ENCODE data around the gene ADAD1.
"Not testable (repeated sequence)": the region's sequence is repeated elsewhere in the genome, so short reads cannot be mapped to it uniquely, and the experiment has no call there.

Gene ADAD1

GRCh38 chr4:122378711-122379110 lies at the start of gene ADAD1:
Gene ADAD1 (plus strand): TSS chr4:122379011. CDS start chr4:122380070, 1,059 bp downstream.
- TF ChIP-seq POLR2A (IDR thresholded peaks at IDR 0.05; ENCODE audit: low read depth, low read length), result no peak
- DNase-seq (ENCODE audit: insufficient read length, low spot score), result no peak
- no peak for FAIRE-seq

GRCh38 chr4:122329876-122330565 lies 48.8 kb upstream of the ADAD1 start:
- TF ChIP-seq POLR2A (IDR thresholded peaks at IDR 0.05; ENCODE audit: low read depth, low read length), result no peak
- DNase-seq (ENCODE audit: insufficient read length, low spot score) (no peak), FAIRE-seq (no peak)

DNA sequence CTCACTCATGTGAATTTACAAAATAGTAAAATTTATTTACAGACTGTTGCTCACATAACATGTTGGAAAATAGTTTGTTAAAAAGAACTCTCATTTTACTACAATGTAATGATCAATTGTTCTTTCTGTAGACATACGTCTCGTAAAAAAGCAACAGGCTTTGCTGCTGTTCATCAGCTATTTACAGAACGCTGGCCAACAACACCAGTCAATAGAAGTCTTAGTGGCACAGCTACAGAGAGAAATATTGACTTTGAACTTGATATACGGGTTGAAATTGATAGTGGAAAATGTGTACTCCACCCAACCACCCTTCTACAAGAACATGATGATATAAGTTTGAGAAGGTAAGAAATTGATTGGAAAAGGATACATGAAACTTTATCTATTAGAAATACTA lies 47.6 kb upstream of the ADAD1 start:
- TF ChIP-seq POLR2A (IDR thresholded peaks at IDR 0.05; ENCODE audit: low read depth, low read length), result no peak
- no peak for FAIRE-seq
- no peak for DNase-seq (ENCODE audit: insufficient read length, low spot score)

GRCh38 chr4:122334828-122335227 lies 44.0 kb upstream of the ADAD1 start:
- TF ChIP-seq POLR2A (IDR thresholded peaks at IDR 0.05; ENCODE audit: low read depth, low read length), result no peak
- DNase-seq (ENCODE audit: insufficient read length, low spot score) (no peak), FAIRE-seq (no peak)

GRCh38 chr4:122341886-122342285 lies 36.9 kb upstream of the ADAD1 start:
- DNase-seq (ENCODE audit: insufficient read length, low spot score), result peak; percentile 3
- FAIRE-seq, result peak; percentile 53
- TF ChIP-seq POLR2A (IDR thresholded peaks at IDR 0.05; ENCODE audit: low read depth, low read length), result no peak

DNA sequence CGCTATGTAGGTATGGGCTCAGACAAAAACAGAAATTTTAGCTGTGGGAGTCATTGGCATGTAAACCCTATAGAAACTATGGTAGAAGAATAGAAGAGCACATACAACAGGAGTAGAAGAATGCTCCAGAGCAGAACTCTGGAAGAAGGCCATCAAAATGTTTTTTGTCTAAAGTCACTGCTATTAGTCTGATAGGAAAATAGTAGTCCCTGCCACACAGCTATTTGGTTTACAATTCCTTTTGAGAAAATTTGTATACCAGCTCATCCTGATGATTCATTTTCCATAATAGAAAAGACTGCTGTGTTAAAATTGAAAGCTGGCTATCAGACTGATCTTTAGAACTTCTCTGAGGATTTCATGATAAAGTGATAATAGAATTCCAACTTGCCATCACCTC lies 32.8 kb upstream of the ADAD1 start:
- TF ChIP-seq POLR2A (IDR thresholded peaks at IDR 0.05; ENCODE audit: low read depth, low read length), result no peak
- DNase-seq (ENCODE audit: insufficient read length, low spot score) (no peak), FAIRE-seq (no peak)

GRCh38 chr4:122346503-122346902 lies 32.3 kb upstream of the ADAD1 start:
- FAIRE-seq, result no peak
- TF ChIP-seq POLR2A (IDR thresholded peaks at IDR 0.05; ENCODE audit: low read depth, low read length), result no peak

GRCh38 chr4:122356317-122356808 lies 22.4 kb upstream of the ADAD1 start:
- no peak for FAIRE-seq
- DNase-seq (ENCODE audit: insufficient read length, low spot score), result no peak
- TF ChIP-seq POLR2A (IDR thresholded peaks at IDR 0.05; ENCODE audit: low read depth, low read length), result no peak

More at GRCh38 chr4:122346503-122346902, 32.3 kb upstream of the ADAD1 start:
- DNase-seq (ENCODE audit: insufficient read length, low spot score), result no peak

DNA sequence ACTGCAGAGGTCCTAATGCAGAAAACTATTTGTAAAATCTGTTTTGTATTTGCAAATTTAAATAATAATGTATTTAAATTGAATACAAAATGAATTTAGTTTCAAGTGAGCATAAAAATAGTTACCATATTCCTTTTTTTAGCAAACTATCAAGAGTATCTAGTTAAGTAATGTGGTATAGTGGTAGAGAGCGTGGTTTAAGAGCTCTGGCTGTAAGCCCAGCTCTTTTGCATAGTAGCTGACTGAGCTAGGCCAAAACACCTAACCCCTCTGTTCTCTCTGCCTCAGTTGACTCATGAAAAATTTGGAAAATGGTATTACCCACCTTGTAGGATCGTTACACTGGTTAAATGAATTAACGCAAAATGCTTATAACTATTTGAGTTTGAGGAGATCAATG lies 18.1 kb upstream of the ADAD1 start:
- no peak for FAIRE-seq
- no peak for TF ChIP-seq POLR2A (IDR thresholded peaks at IDR 0.05; ENCODE audit: low read depth, low read length)
- no peak for DNase-seq (ENCODE audit: insufficient read length, low spot score)

- no peak for DNase-seq (ENCODE audit: insufficient read length, low spot score)
- no peak for FAIRE-seq
- TF ChIP-seq POLR2A (IDR thresholded peaks at IDR 0.05; ENCODE audit: low read depth, low read length), result no peak
Observed at GRCh38 chr4:122364700-122365404, 14.0 kb upstream of the ADAD1 start.

DNA sequence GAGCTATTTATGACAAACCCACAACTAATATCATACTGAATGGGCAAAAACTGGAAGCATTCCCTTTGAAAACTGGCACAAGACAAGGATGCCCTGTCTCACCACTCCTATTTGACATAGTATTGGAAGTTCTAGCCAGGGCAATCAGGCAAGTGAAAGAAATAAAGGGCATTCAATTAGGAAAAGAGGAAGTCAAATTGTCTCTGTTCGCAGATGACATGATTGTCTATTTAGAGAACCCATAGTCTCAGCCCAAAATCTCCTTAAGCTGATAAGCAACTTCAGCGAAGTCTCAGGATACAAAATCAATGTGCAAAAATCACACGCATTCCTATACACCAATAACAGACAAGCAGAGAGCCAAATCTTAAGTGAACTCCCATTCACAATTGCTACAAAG lies 10.0 kb upstream of the ADAD1 start:
- FAIRE-seq; DNase-seq (ENCODE audit: insufficient read length, low spot score): not testable (repeated sequence)

DNA sequence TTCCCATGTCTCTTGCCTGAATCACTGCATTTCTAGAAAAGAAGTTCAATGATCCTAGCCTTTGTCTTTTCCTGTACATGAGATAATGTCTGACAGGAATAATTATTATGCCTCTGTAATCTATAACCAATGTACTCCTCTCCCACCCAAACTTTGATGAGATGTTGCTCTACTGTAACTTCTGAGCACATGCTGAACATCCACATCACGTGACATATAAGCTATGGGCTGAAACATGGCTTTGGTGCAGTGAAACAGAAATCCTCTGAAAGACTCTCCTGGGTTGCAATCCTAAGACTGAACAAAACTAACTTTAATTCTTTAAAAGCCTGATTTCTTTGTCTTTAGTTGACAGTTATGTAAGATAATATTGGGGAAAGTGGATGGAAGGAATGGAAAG lies 1.5 kb upstream of the ADAD1 start:
- FAIRE-seq (no peak), DNase-seq (ENCODE audit: insufficient read length, low spot score) (no peak)
- TF ChIP-seq POLR2A (IDR thresholded peaks at IDR 0.05; ENCODE audit: low read depth, low read length), result no peak

GRCh38 chr4:122379239-122379638 lies 428 bp downstream of the ADAD1 start:
- DNase-seq (ENCODE audit: insufficient read length, low spot score), result no peak

GRCh38 chr4:122383341-122383740 lies 4.5 kb downstream of the ADAD1 start:
- TF ChIP-seq POLR2A (IDR thresholded peaks at IDR 0.05; ENCODE audit: low read depth, low read length), result no peak
- DNase-seq (ENCODE audit: insufficient read length, low spot score), result no peak
- FAIRE-seq, result no peak

More at GRCh38 chr4:122379239-122379638, 428 bp downstream of the ADAD1 start:
- FAIRE-seq, result no peak
- TF ChIP-seq POLR2A (IDR thresholded peaks at IDR 0.05; ENCODE audit: low read depth, low read length), result no peak

DNA sequence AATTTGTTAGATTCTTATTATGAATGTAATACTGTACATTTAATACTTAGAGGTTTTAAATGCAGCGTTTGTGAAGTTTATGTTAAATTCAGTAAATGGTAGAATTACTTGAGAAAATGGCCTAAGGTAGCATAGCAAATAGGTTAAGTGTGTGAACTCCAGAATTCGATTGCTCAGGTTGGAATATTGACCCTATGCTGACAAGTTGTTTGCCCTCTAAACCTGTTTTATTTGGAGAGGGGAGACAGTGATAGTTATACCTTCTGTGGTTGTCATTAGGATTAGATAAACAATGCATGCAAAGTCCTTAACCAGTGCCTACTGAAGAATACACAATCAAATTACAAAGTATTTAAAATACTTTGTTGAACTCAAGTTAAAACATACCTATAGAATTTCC lies 5.4 kb downstream of the ADAD1 start:
- no peak for TF ChIP-seq POLR2A (IDR thresholded peaks at IDR 0.05; ENCODE audit: low read depth, low read length)
- DNase-seq (ENCODE audit: insufficient read length, low spot score) (no peak), FAIRE-seq (no peak)

All from H54 (cell line).